HEK293 (cell line): Measurements from ENCODE around the gene HIKESHI.
A peak's percentile ranks its signal among the peaks of the same experiment; 100 is the strongest.

Experiments used
- CTCF ChIA-PET: fragments of 350-600 bp; formaldehyde crosslinking; extraction: SDS; loops from one replicate; lab custom pipeline; 2021; ENCODE audit warnings: antibody characterized with exemption; lab: Yijun Ruan, JAX
- POLR2A ChIA-PET: fragments of 300-600 bp; formaldehyde crosslinking; extraction: SDS; loops from one replicate; lab custom pipeline; 2020; ENCODE audit warnings: antibody characterized with exemption, inconsistent platforms; lab: Yijun Ruan, JAX
- H3K27ac ChIP-seq: fragments of 200-500 bp; sonication (Bioruptor generic); 2 replicates; pipeline ENCODE4 v1.5.1; 2014; ENCODE audit warnings: low read depth, low read length, control low read depth, inconsistent platforms; ENCODE audit errors: extremely low read depth
- H3K36me3 ChIP-seq, 2 experiments: fragments of 200-500 bp in 1 of 2; sonication (Bioruptor generic) in 1 of 2; 1 replicate in 1 of 2; 2 replicates in 1 of 2; pipeline ENCODE4 v1.5.1; 2014 to 2017; ENCODE audit warnings: inconsistent platforms in 2 of 2, low read length in 2 of 2; ENCODE audit not compliant: control insufficient read depth in 2 of 2, insufficient read depth in 1 of 2
- H3K4me1 ChIP-seq: fragments of 200-500 bp; sonication (Bioruptor generic); 2 replicates; pipeline ENCODE4 v1.5.1; 2014; ENCODE audit warnings: mild to moderate bottlenecking, low read length, inconsistent platforms; ENCODE audit not compliant: control insufficient read depth, insufficient read depth
- H3K4me3 ChIP-seq: 2 replicates; pipeline ENCODE4 v1.5.1; 2011; ENCODE audit warnings: low read depth, mild to moderate bottlenecking, control low read depth, low read length, moderate library complexity
- H3K9me3 ChIP-seq: fragments of 200-500 bp; sonication (Bioruptor generic); 2 replicates; pipeline ENCODE4 v1.5.1; 2014; ENCODE audit warnings: low read depth, low read length, inconsistent platforms; ENCODE audit not compliant: control insufficient read depth, insufficient read depth
- MYNN ChIP-seq: fragments of 450-650 bp; formaldehyde crosslinking; IDR thresholded peaks from 2 replicates; pipeline ENCODE4 v1.5.1; 2016; ENCODE audit warnings: missing biosample characterization, missing genetic modification characterization, borderline replicate concordance
- OVOL3 ChIP-seq: fragments of 450-650 bp; formaldehyde crosslinking; IDR thresholded peaks from 2 replicates; pipeline ENCODE4 v1.5.1; 2016; ENCODE audit warnings: missing biosample characterization, missing genetic modification characterization
- SETDB1 ChIP-seq: IDR thresholded peaks from one replicate; pipeline ENCODE4 v1.6.1; 2017; ENCODE audit warnings: mild to moderate bottlenecking, low read length, moderate library complexity, mixed read lengths; ENCODE audit not compliant: insufficient read length
- ZFP69B ChIP-seq: fragments of 450-650 bp; formaldehyde crosslinking; IDR thresholded peaks from 2 replicates; pipeline ENCODE4 v1.5.1; 2016; ENCODE audit warnings: missing biosample characterization, missing genetic modification characterization
- ZNF211 ChIP-seq: fragments of 450-650 bp; formaldehyde crosslinking; IDR thresholded peaks from 2 replicates; pipeline ENCODE4 v1.5.1; 2016; ENCODE audit warnings: low read depth, missing biosample characterization, missing genetic modification characterization
- ZNF239 ChIP-seq: fragments of 450-650 bp; formaldehyde crosslinking; IDR thresholded peaks from 2 replicates; pipeline ENCODE4 v1.5.1; 2016; ENCODE audit warnings: missing biosample characterization, missing genetic modification characterization
- ZNF324 ChIP-seq: fragments of 450-650 bp; formaldehyde crosslinking; IDR thresholded peaks from 2 replicates; pipeline ENCODE4 v1.5.1; 2016; ENCODE audit warnings: missing biosample characterization, missing genetic modification characterization
- ZNF404 ChIP-seq: fragments of 450-650 bp; formaldehyde crosslinking; IDR thresholded peaks from 2 replicates; pipeline ENCODE4 v1.5.1; 2017; ENCODE audit warnings: missing biosample characterization, missing genetic modification characterization
- ZNF621 ChIP-seq: fragments of 450-650 bp; formaldehyde crosslinking; IDR thresholded peaks from 2 replicates; pipeline ENCODE4 v1.5.1; 2017; ENCODE audit warnings: missing biosample characterization, missing genetic modification characterization
- ZNF654 ChIP-seq: fragments of 450-650 bp; formaldehyde crosslinking; IDR thresholded peaks from 2 replicates; pipeline ENCODE4 v1.5.1; 2016; ENCODE audit warnings: low read depth, missing biosample characterization, missing genetic modification characterization
- ZNF701 ChIP-seq: fragments of 450-650 bp; formaldehyde crosslinking; IDR thresholded peaks from 2 replicates; pipeline ENCODE4 v1.5.1; 2016; ENCODE audit warnings: missing biosample characterization, missing genetic modification characterization
- ZNF791 ChIP-seq: fragments of 450-650 bp; formaldehyde crosslinking; IDR thresholded peaks from 2 replicates; pipeline ENCODE4 v1.5.1; 2016; ENCODE audit warnings: missing biosample characterization, missing genetic modification characterization
- ZNF837 ChIP-seq: fragments of 450-650 bp; formaldehyde crosslinking; IDR thresholded peaks from 2 replicates; pipeline ENCODE4 v1.5.1; 2016; ENCODE audit warnings: missing biosample characterization, missing genetic modification characterization
- TF ChIP-seq, protein P1 (sequence below): fragments of 450-650 bp; formaldehyde crosslinking; IDR thresholded peaks from 2 replicates; pipeline ENCODE4 v1.5.1; 2016; ENCODE audit warnings: missing biosample characterization, missing genetic modification characterization, borderline replicate concordance
- TF ChIP-seq, protein P2 (sequence below): fragments of 450-650 bp; formaldehyde crosslinking; conservative IDR thresholded peaks from 2 replicates; pipeline ENCODE4 v1.5.1; 2016; ENCODE audit warnings: low read depth, missing biosample characterization, missing genetic modification characterization
- TF ChIP-seq, protein P3 (sequence below): fragments of 450-650 bp; formaldehyde crosslinking; IDR thresholded peaks from 2 replicates; pipeline ENCODE4 v1.5.1; 2016; ENCODE audit warnings: missing biosample characterization, missing genetic modification characterization
- TF ChIP-seq, protein P4 (sequence below): fragments of 450-650 bp; formaldehyde crosslinking; IDR thresholded peaks from 2 replicates; pipeline ENCODE4 v1.5.1; 2016; ENCODE audit warnings: missing biosample characterization, missing genetic modification characterization
- TF ChIP-seq, protein P5 (sequence below): fragments of 450-650 bp; formaldehyde crosslinking; IDR thresholded peaks from 2 replicates; pipeline ENCODE4 v1.5.1; 2016; ENCODE audit warnings: missing biosample characterization, missing genetic modification characterization
- TF ChIP-seq, protein P6 (sequence below): fragments of 450-650 bp; formaldehyde crosslinking; IDR thresholded peaks from 2 replicates; pipeline ENCODE4; 2016; ENCODE audit warnings: missing biosample characterization, missing genetic modification characterization
- TF ChIP-seq, protein P7 (sequence below): fragments of 450-650 bp; formaldehyde crosslinking; IDR thresholded peaks from 2 replicates; pipeline ENCODE4 v1.5.1; 2016; ENCODE audit warnings: missing biosample characterization, missing genetic modification characterization, low read depth
- TF ChIP-seq, protein P8 (sequence below): fragments of 450-650 bp; formaldehyde crosslinking; IDR thresholded peaks from 2 replicates; pipeline ENCODE4 v1.5.1; 2017; ENCODE audit warnings: missing biosample characterization, missing genetic modification characterization

Gene HIKESHI

DNA sequence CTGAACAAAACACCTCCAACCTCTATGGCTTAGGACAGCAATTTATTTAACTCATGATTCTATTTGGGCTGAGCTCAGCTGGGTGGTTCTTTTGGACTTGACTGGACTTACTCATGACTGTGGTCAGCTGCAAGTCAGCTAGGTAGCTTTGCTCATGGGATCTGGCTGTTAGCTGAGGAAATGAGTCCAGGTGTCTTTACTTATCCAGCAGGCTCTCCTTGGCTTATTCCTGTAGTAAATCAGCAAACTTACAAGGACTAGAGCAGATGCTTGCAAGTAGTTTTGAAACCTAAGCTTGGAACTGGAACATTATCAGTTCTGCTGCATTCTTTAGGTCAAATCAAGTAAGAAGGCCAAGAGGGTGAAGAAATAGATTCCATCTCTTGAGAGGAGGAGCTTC, 8.0 kb upstream of the HIKESHI start (continued):
- TF ChIP-seq ZFP69B (tag by site-specific recombination) = no peak

DNA sequence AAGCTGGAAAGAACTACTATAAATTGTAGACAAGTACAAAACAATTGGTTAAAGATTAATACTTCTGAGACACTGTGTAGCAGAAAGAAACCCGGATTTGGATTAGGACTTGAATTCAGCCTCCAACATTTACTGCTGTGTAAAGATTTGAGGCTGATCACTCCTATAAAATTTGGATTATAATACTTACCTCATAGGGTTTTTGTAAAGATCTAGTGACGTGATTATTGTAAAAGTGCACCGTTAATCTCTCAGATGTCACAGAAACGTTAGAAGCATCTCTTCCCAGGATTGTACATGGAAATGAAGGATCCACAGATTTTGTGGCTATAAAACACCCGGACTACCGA, 323 bp upstream of the HIKESHI start:
- H3K4me1 ChIP-seq = no peaks in the 10 kb centered on the region; the same call in 1 of the 2 replicates
- H3K27ac ChIP-seq = no peak overlapping the region
- ChIA-PET CTCF (interaction anchor here (1.9 kb wide), 1 partner anchor 10 kb away, joined by 6 read pairs; no protein-coding TSS in a partner anchor), POLR2A (no interaction called here)
- H3K4me3 ChIP-seq = peak overlapping the region; percentile 92
- peaks cover 0 to 5% of the 10 kb centered on the region in 2 experiments; a peak in 2 of 3 replicates for H3K36me3 ChIP-seq
- no peaks in the 10 kb centered on the region for H3K9me3 ChIP-seq
- TF ChIP-seq MYNN (tag by site-specific recombination) (no peak), ZNF621 (tag by site-specific recombination) (no peak), ZNF324 (tag by site-specific recombination) (no peak), ZNF654 (tag by site-specific recombination) (no peak), ZNF837 (tag by site-specific recombination) (no peak), ZNF701 (no peak), ZNF404 (no peak), ZNF211 (tag by site-specific recombination) (no peak), ZNF239 (tag by site-specific recombination) (no peak), OVOL3 (tag by site-specific recombination) (no peak), SETDB1 (no peak), ZNF791 (tag by site-specific recombination) (no peak)
- TF ChIP-seq, protein P1, sequence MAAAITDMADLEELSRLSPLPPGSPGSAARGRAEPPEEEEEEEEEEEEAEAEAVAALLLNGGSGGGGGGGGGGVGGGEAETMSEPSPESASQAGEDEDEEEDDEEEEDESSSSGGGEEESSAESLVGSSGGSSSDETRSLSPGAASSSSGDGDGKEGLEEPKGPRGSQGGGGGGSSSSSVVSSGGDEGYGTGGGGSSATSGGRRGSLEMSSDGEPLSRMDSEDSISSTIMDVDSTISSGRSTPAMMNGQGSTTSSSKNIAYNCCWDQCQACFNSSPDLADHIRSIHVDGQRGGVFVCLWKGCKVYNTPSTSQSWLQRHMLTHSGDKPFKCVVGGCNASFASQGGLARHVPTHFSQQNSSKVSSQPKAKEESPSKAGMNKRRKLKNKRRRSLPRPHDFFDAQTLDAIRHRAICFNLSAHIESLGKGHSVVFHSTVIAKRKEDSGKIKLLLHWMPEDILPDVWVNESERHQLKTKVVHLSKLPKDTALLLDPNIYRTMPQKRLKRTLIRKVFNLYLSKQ (tag by site-specific recombination) = no peak
- TF ChIP-seq, protein P2, sequence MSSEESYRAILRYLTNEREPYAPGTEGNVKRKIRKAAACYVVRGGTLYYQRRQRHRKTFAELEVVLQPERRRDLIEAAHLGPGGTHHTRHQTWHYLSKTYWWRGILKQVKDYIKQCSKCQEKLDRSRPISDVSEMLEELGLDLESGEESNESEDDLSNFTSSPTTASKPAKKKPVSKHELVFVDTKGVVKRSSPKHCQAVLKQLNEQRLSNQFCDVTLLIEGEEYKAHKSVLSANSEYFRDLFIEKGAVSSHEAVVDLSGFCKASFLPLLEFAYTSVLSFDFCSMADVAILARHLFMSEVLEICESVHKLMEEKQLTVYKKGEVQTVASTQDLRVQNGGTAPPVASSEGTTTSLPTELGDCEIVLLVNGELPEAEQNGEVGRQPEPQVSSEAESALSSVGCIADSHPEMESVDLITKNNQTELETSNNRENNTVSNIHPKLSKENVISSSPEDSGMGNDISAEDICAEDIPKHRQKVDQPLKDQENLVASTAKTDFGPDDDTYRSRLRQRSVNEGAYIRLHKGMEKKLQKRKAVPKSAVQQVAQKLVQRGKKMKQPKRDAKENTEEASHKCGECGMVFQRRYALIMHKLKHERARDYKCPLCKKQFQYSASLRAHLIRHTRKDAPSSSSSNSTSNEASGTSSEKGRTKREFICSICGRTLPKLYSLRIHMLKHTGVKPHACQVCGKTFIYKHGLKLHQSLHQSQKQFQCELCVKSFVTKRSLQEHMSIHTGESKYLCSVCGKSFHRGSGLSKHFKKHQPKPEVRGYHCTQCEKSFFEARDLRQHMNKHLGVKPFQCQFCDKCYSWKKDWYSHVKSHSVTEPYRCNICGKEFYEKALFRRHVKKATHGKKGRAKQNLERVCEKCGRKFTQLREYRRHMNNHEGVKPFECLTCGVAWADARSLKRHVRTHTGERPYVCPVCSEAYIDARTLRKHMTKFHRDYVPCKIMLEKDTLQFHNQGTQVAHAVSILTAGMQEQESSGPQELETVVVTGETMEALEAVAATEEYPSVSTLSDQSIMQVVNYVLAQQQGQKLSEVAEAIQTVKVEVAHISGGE (tag by site-specific recombination) = no peak
- TF ChIP-seq, protein P3, sequence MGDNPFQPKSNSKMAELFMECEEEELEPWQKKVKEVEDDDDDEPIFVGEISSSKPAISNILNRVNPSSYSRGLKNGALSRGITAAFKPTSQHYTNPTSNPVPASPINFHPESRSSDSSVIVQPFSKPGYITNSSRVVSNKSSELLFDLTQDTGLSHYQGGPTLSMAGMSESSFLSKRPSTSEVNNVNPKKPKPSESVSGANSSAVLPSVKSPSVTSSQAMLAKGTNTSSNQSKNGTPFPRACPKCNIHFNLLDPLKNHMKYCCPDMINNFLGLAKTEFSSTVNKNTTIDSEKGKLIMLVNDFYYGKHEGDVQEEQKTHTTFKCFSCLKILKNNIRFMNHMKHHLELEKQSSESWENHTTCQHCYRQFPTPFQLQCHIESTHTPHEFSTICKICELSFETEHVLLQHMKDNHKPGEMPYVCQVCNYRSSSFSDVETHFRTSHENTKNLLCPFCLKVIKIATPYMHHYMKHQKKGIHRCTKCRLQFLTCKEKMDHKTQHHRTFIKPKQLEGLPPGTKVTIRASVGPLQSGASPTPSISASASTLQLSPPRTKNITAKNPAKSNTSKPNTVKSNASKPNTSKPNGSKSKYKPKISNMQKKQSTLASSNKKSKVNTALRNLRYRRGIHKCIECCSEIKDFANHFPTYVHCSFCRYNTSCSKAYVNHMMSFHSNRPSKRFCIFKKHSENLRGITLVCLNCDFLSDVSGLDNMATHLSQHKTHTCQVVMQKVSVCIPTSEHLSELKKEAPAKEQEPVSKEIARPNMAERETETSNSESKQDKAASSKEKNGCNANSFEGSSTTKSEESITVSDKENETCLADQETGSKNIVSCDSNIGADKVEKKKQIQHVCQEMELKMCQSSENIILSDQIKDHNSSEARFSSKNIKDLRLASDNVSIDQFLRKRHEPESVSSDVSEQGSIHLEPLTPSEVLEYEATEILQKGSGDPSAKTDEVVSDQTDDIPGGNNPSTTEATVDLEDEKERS = no peak
- TF ChIP-seq, protein P4, sequence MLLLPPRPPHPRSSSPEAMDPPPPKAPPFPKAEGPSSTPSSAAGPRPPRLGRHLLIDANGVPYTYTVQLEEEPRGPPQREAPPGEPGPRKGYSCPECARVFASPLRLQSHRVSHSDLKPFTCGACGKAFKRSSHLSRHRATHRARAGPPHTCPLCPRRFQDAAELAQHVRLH (tag by site-specific recombination) = no peak
- TF ChIP-seq, protein P5, sequence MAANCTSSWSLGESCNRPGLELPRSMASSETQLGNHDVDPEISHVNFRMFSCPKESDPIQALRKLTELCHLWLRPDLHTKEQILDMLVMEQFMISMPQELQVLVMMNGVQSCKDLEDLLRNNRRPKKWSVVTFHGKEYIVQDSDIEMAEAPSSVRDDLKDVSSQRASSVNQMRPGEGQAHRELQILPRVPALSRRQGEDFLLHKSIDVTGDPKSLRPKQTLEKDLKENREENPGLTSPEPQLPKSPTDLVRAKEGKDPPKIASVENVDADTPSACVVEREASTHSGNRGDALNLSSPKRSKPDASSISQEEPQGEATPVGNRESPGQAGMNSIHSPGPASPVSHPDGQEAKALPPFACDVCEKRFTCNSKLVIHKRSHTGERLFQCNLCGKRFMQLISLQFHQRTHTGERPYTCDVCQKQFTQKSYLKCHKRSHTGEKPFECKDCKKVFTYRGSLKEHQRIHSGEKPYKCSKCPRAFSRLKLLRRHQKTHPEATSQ = no peak
- TF ChIP-seq, protein P6, sequence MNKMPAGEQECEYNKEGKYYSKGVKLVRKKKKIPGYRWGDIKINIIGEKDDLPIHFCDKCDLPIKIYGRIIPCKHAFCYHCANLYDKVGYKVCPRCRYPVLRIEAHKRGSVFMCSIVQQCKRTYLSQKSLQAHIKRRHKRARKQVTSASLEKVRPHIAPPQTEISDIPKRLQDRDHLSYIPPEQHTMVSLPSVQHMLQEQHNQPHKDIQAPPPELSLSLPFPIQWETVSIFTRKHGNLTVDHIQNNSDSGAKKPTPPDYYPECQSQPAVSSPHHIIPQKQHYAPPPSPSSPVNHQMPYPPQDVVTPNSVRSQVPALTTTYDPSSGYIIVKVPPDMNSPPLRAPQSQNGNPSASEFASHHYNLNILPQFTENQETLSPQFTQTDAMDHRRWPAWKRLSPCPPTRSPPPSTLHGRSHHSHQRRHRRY = no peak
- TF ChIP-seq, protein P7, sequence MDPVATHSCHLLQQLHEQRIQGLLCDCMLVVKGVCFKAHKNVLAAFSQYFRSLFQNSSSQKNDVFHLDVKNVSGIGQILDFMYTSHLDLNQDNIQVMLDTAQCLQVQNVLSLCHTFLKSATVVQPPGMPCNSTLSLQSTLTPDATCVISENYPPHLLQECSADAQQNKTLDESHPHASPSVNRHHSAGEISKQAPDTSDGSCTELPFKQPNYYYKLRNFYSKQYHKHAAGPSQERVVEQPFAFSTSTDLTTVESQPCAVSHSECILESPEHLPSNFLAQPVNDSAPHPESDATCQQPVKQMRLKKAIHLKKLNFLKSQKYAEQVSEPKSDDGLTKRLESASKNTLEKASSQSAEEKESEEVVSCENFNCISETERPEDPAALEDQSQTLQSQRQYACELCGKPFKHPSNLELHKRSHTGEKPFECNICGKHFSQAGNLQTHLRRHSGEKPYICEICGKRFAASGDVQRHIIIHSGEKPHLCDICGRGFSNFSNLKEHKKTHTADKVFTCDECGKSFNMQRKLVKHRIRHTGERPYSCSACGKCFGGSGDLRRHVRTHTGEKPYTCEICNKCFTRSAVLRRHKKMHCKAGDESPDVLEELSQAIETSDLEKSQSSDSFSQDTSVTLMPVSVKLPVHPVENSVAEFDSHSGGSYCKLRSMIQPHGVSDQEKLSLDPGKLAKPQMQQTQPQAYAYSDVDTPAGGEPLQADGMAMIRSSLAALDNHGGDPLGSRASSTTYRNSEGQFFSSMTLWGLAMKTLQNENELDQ (tag by site-specific recombination) = no peak
- TF ChIP-seq, protein P8, sequence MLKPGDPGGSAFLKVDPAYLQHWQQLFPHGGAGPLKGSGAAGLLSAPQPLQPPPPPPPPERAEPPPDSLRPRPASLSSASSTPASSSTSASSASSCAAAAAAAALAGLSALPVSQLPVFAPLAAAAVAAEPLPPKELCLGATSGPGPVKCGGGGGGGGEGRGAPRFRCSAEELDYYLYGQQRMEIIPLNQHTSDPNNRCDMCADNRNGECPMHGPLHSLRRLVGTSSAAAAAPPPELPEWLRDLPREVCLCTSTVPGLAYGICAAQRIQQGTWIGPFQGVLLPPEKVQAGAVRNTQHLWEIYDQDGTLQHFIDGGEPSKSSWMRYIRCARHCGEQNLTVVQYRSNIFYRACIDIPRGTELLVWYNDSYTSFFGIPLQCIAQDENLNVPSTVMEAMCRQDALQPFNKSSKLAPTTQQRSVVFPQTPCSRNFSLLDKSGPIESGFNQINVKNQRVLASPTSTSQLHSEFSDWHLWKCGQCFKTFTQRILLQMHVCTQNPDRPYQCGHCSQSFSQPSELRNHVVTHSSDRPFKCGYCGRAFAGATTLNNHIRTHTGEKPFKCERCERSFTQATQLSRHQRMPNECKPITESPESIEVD (tag by site-specific recombination) = no peak
